Choroid plexus epithelial cell (primary cell): ENCODE measurements around the gene SPNS1.
"Not testable (repeated sequence)": the region's sequence is repeated elsewhere in the genome, so short reads cannot be mapped to it uniquely, and the experiment has no call there.

Experiments used
- DNase-seq: peaks from one replicate; pipeline ENCODE4 v3.0.0-alpha.2; 2010; ENCODE audit warnings: low read depth
- H3K4me3 ChIP-seq: 2 replicates; pipeline ENCODE4 v1.5.1; 2011; ENCODE audit warnings: low read depth, mild to moderate bottlenecking, control low read depth, low read length, moderate library complexity
- CTCF ChIP-seq: conservative IDR thresholded peaks from 2 replicates; pipeline ENCODE4 v1.5.1; 2011; ENCODE audit warnings: low read depth, mild to moderate bottlenecking, control low read depth, inconsistent platforms, low read length, moderate library complexity

Gene SPNS1

GRCh38 chr16:28958216-28958615 lies 16.4 kb upstream of the SPNS1 start:
- DNase-seq = no peak
- TF ChIP-seq CTCF = no peak
- no peak overlapping the region for H3K4me3 ChIP-seq

- no peak overlapping the region for H3K4me3 ChIP-seq
- no peak for DNase-seq
- no peak for TF ChIP-seq CTCF
These were observed 15.7 kb upstream of the SPNS1 start for GRCh38 chr16:28958836-28959235.

- no peak for TF ChIP-seq CTCF
- DNase-seq = no peak
- no peak overlapping the region for H3K4me3 ChIP-seq
These were observed 10.5 kb upstream of the SPNS1 start for GRCh38 chr16:28964072-28964471.

GRCh38 chr16:28964496-28964895 lies 10.1 kb upstream of the SPNS1 start:
- no peak for DNase-seq
- H3K4me3 ChIP-seq = no peak overlapping the region
- no peak for TF ChIP-seq CTCF

- no peak for DNase-seq
- TF ChIP-seq CTCF = no peak
- H3K4me3 ChIP-seq = no peak overlapping the region
These were observed 7.4 kb upstream of the SPNS1 start for GRCh38 chr16:28967156-28967555.

GRCh38 chr16:28969696-28970095 lies 4.9 kb upstream of the SPNS1 start:
- H3K4me3 ChIP-seq, DNase-seq: not testable (repeated sequence)

GRCh38 chr16:28974007-28974436 lies 556 bp upstream of the SPNS1 start:
- DNase-seq = peak; percentile 73

More at GRCh38 chr16:28974007-28974436, 556 bp upstream of the SPNS1 start:
- H3K4me3 ChIP-seq = peak overlapping the region; percentile 99
- peak; percentile 82 for TF ChIP-seq CTCF
